Measurements from ENCODE around the gene CORO2A.
"Not testable (repeated sequence)": the region's sequence is repeated elsewhere in the genome, so short reads cannot be mapped to it uniquely, and the experiment has no call there.

CORO2A gene

GRCh38 chr9:98104445-98104881 lies 88.0 kb downstream of the CORO2A start:
- DNase-seq = no peak

GRCh38 chr9:98101868-98102273 lies 90.6 kb downstream of the CORO2A start:
- no peak for DNase-seq

- no peak for DNase-seq
These were observed 91.0 kb downstream of the CORO2A start for GRCh38 chr9:98101416-98101815.

- DNase-seq = no peak
These were observed 92.0 kb downstream of the CORO2A start for GRCh38 chr9:98100456-98100855.

GRCh38 chr9:98099898-98100297 lies 92.5 kb downstream of the CORO2A start:
- DNase-seq = no peak

GRCh38 chr9:98099346-98099745 lies 93.1 kb downstream of the CORO2A start:
- DNase-seq = no peak

GRCh38 chr9:98097836-98098235 lies 94.6 kb downstream of the CORO2A start:
- no peak for DNase-seq

- DNase-seq = no peak
These were observed 96.3 kb downstream of the CORO2A start for GRCh38 chr9:98096091-98096490.

- DNase-seq = no peak
These were observed 97.0 kb downstream of the CORO2A start for GRCh38 chr9:98095401-98095800.

- DNase-seq = no peak
These were observed 97.6 kb downstream of the CORO2A start for GRCh38 chr9:98094851-98095250.

- no peak for DNase-seq
These were observed 98.1 kb downstream of the CORO2A start for GRCh38 chr9:98094316-98094715.

- DNase-seq = no peak
These were observed 99.9 kb downstream of the CORO2A start for GRCh38 chr9:98092613-98092931.

GRCh38 chr9:98091735-98092612 lies 100.5 kb downstream of the CORO2A start:
- peak; percentile 11 for DNase-seq

- DNase-seq = not testable (repeated sequence)
These were observed 101.8 kb downstream of the CORO2A start for GRCh38 chr9:98090674-98091073.

GRCh38 chr9:98087420-98088354 lies 104.8 kb downstream of the CORO2A start:
- DNase-seq = no peak

GRCh38 chr9:98086461-98086860 lies 106.0 kb downstream of the CORO2A start:
- no peak for DNase-seq

GRCh38 chr9:98085944-98086343 lies 106.5 kb downstream of the CORO2A start:
- DNase-seq = no peak

- no peak for DNase-seq
These were observed 107.4 kb downstream of the CORO2A start for GRCh38 chr9:98085058-98085457.

- no peak for DNase-seq
These were observed 108.0 kb downstream of the CORO2A start for GRCh38 chr9:98084396-98084795.

GRCh38 chr9:98083566-98084183 lies 108.8 kb downstream of the CORO2A start:
- no peak for DNase-seq

- no peak for DNase-seq
These were observed 109.4 kb downstream of the CORO2A start for GRCh38 chr9:98083061-98083501.

GRCh38 chr9:98081477-98082219 lies 110.8 kb downstream of the CORO2A start:
- DNase-seq = no peak

GRCh38 chr9:98080780-98081179 lies 111.7 kb downstream of the CORO2A start:
- DNase-seq = no peak

Measured in midbrain (tissue), 1 donor.